Measurements from ENCODE around the gene HELB. TPM values are rescaled to one million over a fixed set of nuclear protein-coding genes. Genes with fewer than 3 reads are reported as not detected.

HELB gene
- total and polyA plus RNA-seq, 4 donors = 0.13 to 9.9 (median 1.6) TPM

GRCh38 chr12:66331814-66332213, 29.5 kb downstream of the HELB start:
- Histone ChIP-seq H3K9me3 (ENCODE audit: control insufficient read depth, low read length) (no peaks in the 10 kb centered on the region), H3K4me1 (ENCODE audit: control insufficient read depth in 1 of 2, insufficient read depth in 2 of 2, low read length in 2 of 2) (no peaks in the 10 kb centered on the region), H3K27me3 (ENCODE audit: control insufficient read depth in 1 of 2, insufficient read depth in 2 of 2, low read length in 1 of 2) (no peaks in the 10 kb centered on the region), H3K27ac (ENCODE audit: low read depth in 1 of 2, low read length in 2 of 2) (no peak overlapping the region), H3K4me3 (ENCODE audit: low read length in 2 of 2) (no peak overlapping the region), H3K36me3 (ENCODE audit: control insufficient read depth in 1 of 2, insufficient read depth in 2 of 2, low read length in 1 of 2) (peaks cover 0 to 2% of the 10 kb centered on the region in 2 donors)
- WGBS, 2 donors = 83 to 86% methylated on average over 1 of the region's 1 CpG
- ATAC-seq (ENCODE audit: low FRiP score) (no peak), DNase-seq (no peak)
- intact Hi-C loops (cut with DNase I) = no loop called here

- 94 to 95% methylated on average over 2 of the region's 2 CpGs for WGBS, 2 donors
- intact Hi-C loops (cut with DNase I) = no loop called here
- H3K27me3 ChIP-seq (ENCODE audit: control insufficient read depth in 1 of 2, insufficient read depth in 2 of 2, low read length in 1 of 2) = no peaks in the 10 kb centered on the region
Measured at GRCh38 chr12:66335746-66336145, 33.5 kb downstream of the HELB start.

DNA sequence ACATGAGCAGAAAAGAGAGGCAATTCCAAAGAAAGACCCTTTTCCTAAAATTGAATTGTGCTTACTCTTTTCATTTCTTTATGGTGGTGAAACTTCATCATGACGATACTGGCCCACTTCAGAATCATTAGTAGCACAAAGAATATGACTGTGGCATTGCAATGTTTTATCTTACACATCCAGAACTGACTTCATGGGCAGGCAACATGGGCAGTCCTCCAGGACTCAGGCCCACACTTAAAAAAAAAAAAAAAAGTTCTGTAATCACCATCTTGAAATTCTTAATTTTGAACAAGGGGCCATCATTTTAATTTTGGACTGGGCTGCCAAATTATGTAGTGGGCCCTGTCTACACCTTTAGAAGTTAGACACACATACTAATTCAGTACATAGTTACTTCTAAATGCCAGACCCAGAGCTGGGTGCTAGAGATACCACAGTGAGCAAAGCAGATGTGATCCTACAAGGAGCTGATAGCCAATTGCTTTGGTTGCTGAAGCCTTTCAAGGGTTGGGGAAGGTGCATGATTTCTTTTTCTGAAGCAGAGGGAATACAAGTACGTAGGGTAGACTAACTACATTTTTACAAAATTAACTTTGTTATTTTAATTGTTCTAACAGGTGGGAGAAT, 35.2 kb downstream of the HELB start:
- WGBS, 2 donors = 95 to 96% methylated on average over 2 of the region's 2 CpGs
- no peak for ATAC-seq (ENCODE audit: low FRiP score)
- Histone ChIP-seq H3K27ac (ENCODE audit: low read depth in 1 of 2, low read length in 2 of 2) (no peak overlapping the region), H3K36me3 (ENCODE audit: control insufficient read depth in 1 of 2, insufficient read depth in 2 of 2, low read length in 1 of 2) (peaks cover 0 to 4% of the 10 kb centered on the region in 2 donors), H3K9me3 (ENCODE audit: control insufficient read depth, low read length) (peaks cover 3% of the 10 kb centered on the region), H3K4me1 (ENCODE audit: control insufficient read depth in 1 of 2, insufficient read depth in 2 of 2, low read length in 2 of 2) (no peaks in the 10 kb centered on the region), H3K4me3 (ENCODE audit: low read length in 2 of 2) (no peak overlapping the region), H3K27me3 (ENCODE audit: control insufficient read depth in 1 of 2, insufficient read depth in 2 of 2, low read length in 1 of 2) (no peaks in the 10 kb centered on the region)
- intact Hi-C loops (cut with DNase I) = no loop called here
- DNase-seq = no peak

More at GRCh38 chr12:66335746-66336145, 33.5 kb downstream of the HELB start:
- Histone ChIP-seq H3K4me1 (ENCODE audit: control insufficient read depth in 1 of 2, insufficient read depth in 2 of 2, low read length in 2 of 2) (no peaks in the 10 kb centered on the region), H3K36me3 (ENCODE audit: control insufficient read depth in 1 of 2, insufficient read depth in 2 of 2, low read length in 1 of 2) (peaks cover 0 to 4% of the 10 kb centered on the region in 2 donors), H3K27ac (ENCODE audit: low read depth in 1 of 2, low read length in 2 of 2) (no peak overlapping the region), H3K4me3 (ENCODE audit: low read length in 2 of 2) (no peak overlapping the region), H3K9me3 (ENCODE audit: control insufficient read depth, low read length) (no peaks in the 10 kb centered on the region)
- DNase-seq = no peak
- ATAC-seq (ENCODE audit: low FRiP score) = no peak

DNA sequence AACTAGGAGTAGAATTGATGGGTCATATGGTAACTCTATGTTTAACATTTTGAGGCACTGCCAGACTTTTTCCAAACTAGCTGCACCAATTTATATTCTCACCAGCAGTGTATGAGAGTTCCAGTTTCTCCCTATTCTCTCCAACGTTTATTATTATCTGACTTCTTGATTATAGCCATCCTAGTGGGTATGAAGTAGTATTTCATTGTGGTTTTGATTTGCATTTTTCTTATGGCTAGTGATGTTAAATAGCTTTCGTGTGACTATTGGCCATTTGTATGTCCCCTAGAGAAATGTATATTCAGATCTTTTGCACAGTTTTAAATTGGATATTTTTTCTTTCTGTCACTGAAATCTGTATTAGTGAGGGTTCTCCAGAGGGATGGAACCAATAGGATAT, 37.8 kb downstream of the HELB start:
- Histone ChIP-seq H3K4me3 (ENCODE audit: low read length in 2 of 2) (no peak overlapping the region), H3K4me1 (ENCODE audit: control insufficient read depth in 1 of 2, insufficient read depth in 2 of 2, low read length in 2 of 2) (no peaks in the 10 kb centered on the region), H3K9me3 (ENCODE audit: control insufficient read depth, low read length) (peaks cover 3% of the 10 kb centered on the region), H3K36me3 (ENCODE audit: control insufficient read depth in 1 of 2, insufficient read depth in 2 of 2, low read length in 1 of 2) (peaks cover 0 to 6% of the 10 kb centered on the region in 2 donors), H3K27me3 (ENCODE audit: control insufficient read depth in 1 of 2, insufficient read depth in 2 of 2, low read length in 1 of 2) (no peaks in the 10 kb centered on the region), H3K27ac (ENCODE audit: low read depth in 1 of 2, low read length in 2 of 2) (no peak overlapping the region)
- 93 to 97% methylated on average over 2 of the region's 2 CpGs for WGBS, 2 donors
- ATAC-seq (ENCODE audit: low FRiP score) (no peak), DNase-seq (no peak)
- intact Hi-C loops (cut with DNase I) = no loop called here

GRCh38 chr12:66341126-66341525, 38.8 kb downstream of the HELB start:
- no peaks in the 10 kb centered on the region for H3K27me3 ChIP-seq (ENCODE audit: control insufficient read depth in 1 of 2, insufficient read depth in 2 of 2, low read length in 1 of 2)
- H3K9me3 ChIP-seq (ENCODE audit: control insufficient read depth, low read length) = peaks cover 3% of the 10 kb centered on the region
- H3K4me3 ChIP-seq (ENCODE audit: low read length in 2 of 2) = no peak overlapping the region
- 96 to 98% methylated on average over 4 of the region's 4 CpGs for WGBS, 2 donors
- H3K36me3 ChIP-seq (ENCODE audit: control insufficient read depth in 1 of 2, insufficient read depth in 2 of 2, low read length in 1 of 2) = peaks cover 0 to 6% of the 10 kb centered on the region in 2 donors
- intact Hi-C loops (cut with DNase I) = no loop called here
- no peaks in the 10 kb centered on the region for H3K4me1 ChIP-seq (ENCODE audit: control insufficient read depth in 1 of 2, insufficient read depth in 2 of 2, low read length in 2 of 2)
- no peak overlapping the region for H3K27ac ChIP-seq (ENCODE audit: low read depth in 1 of 2, low read length in 2 of 2)
- DNase-seq (no peak), ATAC-seq (ENCODE audit: low FRiP score) (no peak)

DNA sequence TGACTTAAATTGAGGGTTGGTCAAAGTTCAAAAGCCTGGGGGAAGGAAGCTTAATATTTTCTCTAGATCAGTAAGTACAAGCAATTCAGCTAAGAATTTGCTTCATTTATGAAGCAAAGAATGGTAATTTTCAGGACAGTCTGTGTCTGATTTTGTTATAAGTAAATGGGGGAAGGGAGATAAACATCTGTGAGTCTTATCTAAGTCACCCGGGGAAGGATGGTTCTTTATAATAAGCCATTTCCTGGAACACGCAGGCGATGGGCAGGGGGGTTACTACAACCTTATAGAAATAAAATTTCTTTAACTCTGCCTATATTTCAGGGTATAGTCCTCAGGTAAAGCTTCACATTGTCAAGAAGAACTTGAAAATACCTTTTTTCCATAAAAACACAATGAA, 42.9 kb downstream of the HELB start:
- H3K4me1 ChIP-seq (ENCODE audit: control insufficient read depth in 1 of 2, insufficient read depth in 2 of 2, low read length in 2 of 2) = no peaks in the 10 kb centered on the region
- no peak overlapping the region for H3K4me3 ChIP-seq (ENCODE audit: low read length in 2 of 2)
- WGBS, 2 donors = 86 to 91% methylated on average over 3 of the region's 3 CpGs
- H3K9me3 ChIP-seq (ENCODE audit: control insufficient read depth, low read length) = peaks cover 3% of the 10 kb centered on the region
- intact Hi-C loops (cut with DNase I) = no loop called here
- H3K27me3 ChIP-seq (ENCODE audit: control insufficient read depth in 1 of 2, insufficient read depth in 2 of 2, low read length in 1 of 2) = no peaks in the 10 kb centered on the region
- ATAC-seq (ENCODE audit: low FRiP score) (no peak), DNase-seq (no peak)
- no peak overlapping the region for H3K27ac ChIP-seq (ENCODE audit: low read depth in 1 of 2, low read length in 2 of 2)
- H3K36me3 ChIP-seq (ENCODE audit: control insufficient read depth in 1 of 2, insufficient read depth in 2 of 2, low read length in 1 of 2) = peaks cover 0 to 6% of the 10 kb centered on the region in 2 donors

DNA sequence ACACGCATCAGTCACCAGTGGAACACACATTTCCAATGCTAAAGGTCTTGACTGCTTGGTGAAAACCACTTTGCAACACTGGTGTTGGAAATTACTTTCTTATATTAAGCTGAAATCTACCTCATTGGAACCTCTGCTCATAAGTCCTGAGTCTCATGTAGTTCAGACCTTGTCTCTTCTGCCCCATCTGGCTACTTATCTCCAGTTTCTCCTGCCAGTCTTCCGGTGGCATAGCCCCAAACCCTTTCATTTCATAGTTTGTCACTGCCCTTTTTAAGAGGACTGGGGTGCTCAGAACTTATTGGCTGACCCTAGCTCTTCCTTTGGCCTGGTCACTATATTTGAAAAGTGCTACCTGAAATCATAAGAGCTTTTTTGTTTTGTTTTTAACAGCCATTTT, 43.7 kb downstream of the HELB start:
- Histone ChIP-seq H3K27ac (ENCODE audit: low read depth in 1 of 2, low read length in 2 of 2) (no peak overlapping the region), H3K27me3 (ENCODE audit: control insufficient read depth in 1 of 2, insufficient read depth in 2 of 2, low read length in 1 of 2) (no peaks in the 10 kb centered on the region), H3K4me1 (ENCODE audit: control insufficient read depth in 1 of 2, insufficient read depth in 2 of 2, low read length in 2 of 2) (no peaks in the 10 kb centered on the region), H3K9me3 (ENCODE audit: control insufficient read depth, low read length) (peaks cover 3% of the 10 kb centered on the region), H3K4me3 (ENCODE audit: low read length in 2 of 2) (no peak overlapping the region), H3K36me3 (ENCODE audit: control insufficient read depth in 1 of 2, insufficient read depth in 2 of 2, low read length in 1 of 2) (peaks cover 0 to 4% of the 10 kb centered on the region in 2 donors)
- ATAC-seq (ENCODE audit: low FRiP score) = no peak
- intact Hi-C loops (cut with DNase I) = no loop called here
- WGBS, 2 donors = 97 to 99% methylated on average over 2 of the region's 2 CpGs
- DNase-seq = no peak

- H3K36me3 ChIP-seq (ENCODE audit: control insufficient read depth in 1 of 2, insufficient read depth in 2 of 2, low read length in 1 of 2) = no peaks in the 10 kb centered on the region
- no peak overlapping the region for H3K27ac ChIP-seq (ENCODE audit: low read depth in 1 of 2, low read length in 2 of 2)
- H3K27me3 ChIP-seq (ENCODE audit: control insufficient read depth in 1 of 2, insufficient read depth in 2 of 2, low read length in 1 of 2) = no peaks in the 10 kb centered on the region
- intact Hi-C loops (cut with DNase I) = no loop called here
- 90 to 93% methylated on average over 2 of the region's 2 CpGs for WGBS, 2 donors
- no peak overlapping the region for H3K4me3 ChIP-seq (ENCODE audit: low read length in 2 of 2)
- H3K9me3 ChIP-seq (ENCODE audit: control insufficient read depth, low read length) = no peaks in the 10 kb centered on the region
- DNase-seq (no peak), ATAC-seq (ENCODE audit: low FRiP score) (no peak)
- H3K4me1 ChIP-seq (ENCODE audit: control insufficient read depth in 1 of 2, insufficient read depth in 2 of 2, low read length in 2 of 2) = no peaks in the 10 kb centered on the region
Measured at GRCh38 chr12:66351301-66351700, 49.0 kb downstream of the HELB start.

DNA sequence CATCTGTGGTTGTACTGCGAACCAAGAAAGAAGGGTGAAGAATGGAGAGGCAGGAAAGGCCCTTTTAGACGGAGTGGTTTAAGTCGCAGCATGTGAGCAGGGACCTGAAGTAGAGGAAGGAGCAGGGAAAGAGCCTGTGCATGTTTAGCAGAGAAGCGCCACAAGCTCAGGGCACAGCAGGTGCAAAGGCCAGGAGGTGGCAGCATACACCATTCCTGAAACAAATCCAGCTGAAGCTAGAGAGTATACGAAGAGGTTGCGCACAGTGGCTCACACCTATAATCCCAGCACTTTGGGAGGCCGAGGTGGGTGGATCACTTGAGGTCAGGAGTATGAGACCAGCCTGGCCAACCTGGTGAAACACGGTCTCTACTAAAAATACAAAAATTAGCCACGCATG, 49.9 kb downstream of the HELB start:
- intact Hi-C loops (cut with DNase I) = no loop called here
- no peak for ATAC-seq (ENCODE audit: low FRiP score)
- 77 to 83% methylated on average over 9 of the region's 9 CpGs for WGBS, 2 donors
- Histone ChIP-seq H3K4me3 (ENCODE audit: low read length in 2 of 2) (no peak overlapping the region), H3K4me1 (ENCODE audit: control insufficient read depth in 1 of 2, insufficient read depth in 2 of 2, low read length in 2 of 2) (no peaks in the 10 kb centered on the region), H3K27me3 (ENCODE audit: control insufficient read depth in 1 of 2, insufficient read depth in 2 of 2, low read length in 1 of 2) (no peaks in the 10 kb centered on the region), H3K36me3 (ENCODE audit: control insufficient read depth in 1 of 2, insufficient read depth in 2 of 2, low read length in 1 of 2) (no peaks in the 10 kb centered on the region), H3K9me3 (ENCODE audit: control insufficient read depth, low read length) (no peaks in the 10 kb centered on the region), H3K27ac (ENCODE audit: low read depth in 1 of 2, low read length in 2 of 2) (no peak overlapping the region)
- DNase-seq = no peak
